HL-60 (cell line): ENCODE data around the gene LHX2.

Experiments
- DNase-seq, 2 experiments: peaks; one replicate each; pipeline ENCODE4 v3.0.0-alpha.2; 2010 to 2020; ENCODE audit warnings: low read depth in 1 of 2, low spot score in 1 of 2
- H3K27ac ChIP-seq: fragments of 250-450 bp; sonication (Bioruptor Pico); replicated peaks from 2 replicates; pipeline ENCODE4 v1.5.1; 2020; ENCODE audit warnings: mild to moderate bottlenecking, moderate library complexity
- H3K27me3 ChIP-seq: fragments of 250-450 bp; sonication (Bioruptor Pico); 2 replicates; pipeline ENCODE4 v1.5.1; 2021; ENCODE audit warnings: mild to moderate bottlenecking, moderate library complexity; ENCODE audit not compliant: insufficient read depth, poor library complexity, severe bottlenecking
- H3K4me3 ChIP-seq: replicated peaks from 2 replicates; pipeline ENCODE4 v1.5.1; 2011; ENCODE audit warnings: mild to moderate bottlenecking, control low read depth, low read length; ENCODE audit not compliant: insufficient read depth
- CTCF ChIP-seq: IDR thresholded peaks from one replicate; pipeline ENCODE4 v1.5.1; 2011; ENCODE audit warnings: low read length, control low read depth, inconsistent platforms; ENCODE audit not compliant: insufficient read depth
- GABPA ChIP-seq: IDR thresholded peaks from 2 replicates; pipeline ENCODE4 v1.6.1; 2012; ENCODE audit warnings: low read depth
- POLR2AphosphoS5 ChIP-seq: IDR thresholded peaks from 2 replicates; pipeline ENCODE4 v1.6.1; 2012; ENCODE audit warnings: low read depth
- SPI1 ChIP-seq: IDR thresholded peaks from 2 replicates; pipeline ENCODE4 v1.6.1; 2012; ENCODE audit warnings: low read depth, mild to moderate bottlenecking, borderline replicate concordance
- TF ChIP-seq, protein P1 (sequence below): IDR thresholded peaks from 2 replicates; pipeline ENCODE4 v1.6.1; 2012; ENCODE audit warnings: low read depth; ENCODE audit not compliant: insufficient replicate concordance

Gene LHX2

DNA sequence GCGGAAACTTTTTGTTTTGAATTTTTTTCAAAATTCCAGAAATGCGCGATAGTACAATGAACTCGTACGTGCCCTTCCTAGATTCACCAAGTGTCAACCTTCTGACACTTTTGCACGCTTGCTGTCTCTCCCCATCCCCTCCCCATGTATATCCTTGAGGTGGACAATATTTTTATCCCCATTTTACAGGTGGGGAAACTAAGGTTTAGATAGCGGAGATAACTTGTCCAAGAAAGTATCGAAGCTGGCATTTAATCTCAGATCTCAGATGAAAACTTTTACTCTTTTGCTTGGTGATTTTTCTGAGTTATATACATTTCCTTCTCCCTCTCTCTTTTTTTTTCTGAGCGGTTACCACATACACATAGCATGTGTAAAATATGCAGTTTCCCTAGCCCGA, 34.6 kb downstream of the LHX2 start:
- Histone ChIP-seq H3K4me3 (no peak overlapping the region), H3K27ac (no peak overlapping the region), H3K27me3 (peaks cover 13% of the 10 kb centered on the region)
- TF ChIP-seq, protein P1, sequence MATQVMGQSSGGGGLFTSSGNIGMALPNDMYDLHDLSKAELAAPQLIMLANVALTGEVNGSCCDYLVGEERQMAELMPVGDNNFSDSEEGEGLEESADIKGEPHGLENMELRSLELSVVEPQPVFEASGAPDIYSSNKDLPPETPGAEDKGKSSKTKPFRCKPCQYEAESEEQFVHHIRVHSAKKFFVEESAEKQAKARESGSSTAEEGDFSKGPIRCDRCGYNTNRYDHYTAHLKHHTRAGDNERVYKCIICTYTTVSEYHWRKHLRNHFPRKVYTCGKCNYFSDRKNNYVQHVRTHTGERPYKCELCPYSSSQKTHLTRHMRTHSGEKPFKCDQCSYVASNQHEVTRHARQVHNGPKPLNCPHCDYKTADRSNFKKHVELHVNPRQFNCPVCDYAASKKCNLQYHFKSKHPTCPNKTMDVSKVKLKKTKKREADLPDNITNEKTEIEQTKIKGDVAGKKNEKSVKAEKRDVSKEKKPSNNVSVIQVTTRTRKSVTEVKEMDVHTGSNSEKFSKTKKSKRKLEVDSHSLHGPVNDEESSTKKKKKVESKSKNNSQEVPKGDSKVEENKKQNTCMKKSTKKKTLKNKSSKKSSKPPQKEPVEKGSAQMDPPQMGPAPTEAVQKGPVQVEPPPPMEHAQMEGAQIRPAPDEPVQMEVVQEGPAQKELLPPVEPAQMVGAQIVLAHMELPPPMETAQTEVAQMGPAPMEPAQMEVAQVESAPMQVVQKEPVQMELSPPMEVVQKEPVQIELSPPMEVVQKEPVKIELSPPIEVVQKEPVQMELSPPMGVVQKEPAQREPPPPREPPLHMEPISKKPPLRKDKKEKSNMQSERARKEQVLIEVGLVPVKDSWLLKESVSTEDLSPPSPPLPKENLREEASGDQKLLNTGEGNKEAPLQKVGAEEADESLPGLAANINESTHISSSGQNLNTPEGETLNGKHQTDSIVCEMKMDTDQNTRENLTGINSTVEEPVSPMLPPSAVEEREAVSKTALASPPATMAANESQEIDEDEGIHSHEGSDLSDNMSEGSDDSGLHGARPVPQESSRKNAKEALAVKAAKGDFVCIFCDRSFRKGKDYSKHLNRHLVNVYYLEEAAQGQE, result no peak
- TF ChIP-seq CTCF (no peak), SPI1 (no peak), GABPA (no peak), POLR2AphosphoS5 (no peak)
- DNase-seq, result no peak

DNA sequence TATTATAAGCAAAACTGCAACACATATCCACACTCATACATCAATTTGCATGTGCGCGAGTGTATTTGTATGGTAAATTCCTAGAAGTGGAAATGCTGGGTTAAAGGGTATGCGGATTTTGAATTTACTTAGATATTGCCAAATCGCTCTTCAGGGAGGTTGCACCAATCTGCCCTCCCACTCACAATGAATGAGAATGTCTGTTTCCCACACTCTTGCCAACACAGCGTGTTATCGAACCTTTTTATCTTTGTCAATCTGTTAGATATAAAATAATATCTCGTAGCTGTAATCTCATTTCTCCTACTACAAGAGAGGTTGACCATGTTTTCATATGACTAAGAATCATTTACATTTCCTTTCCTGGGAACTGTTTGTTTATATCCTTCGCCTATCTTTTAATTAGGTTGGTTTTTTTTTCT, 35.7 kb downstream of the LHX2 start:
- TF ChIP-seq CTCF (no peak), SPI1 (no peak), GABPA (no peak), POLR2AphosphoS5 (no peak)
- TF ChIP-seq, protein P1, result no peak
- DNase-seq, result no peak
- no peak overlapping the region for H3K27ac ChIP-seq
- H3K4me3 ChIP-seq, result no peak overlapping the region
- peaks cover 13% of the 10 kb centered on the region for H3K27me3 ChIP-seq

- Histone ChIP-seq H3K27me3 (peaks cover under 1% of the 10 kb centered on the region), H3K27ac (no peak overlapping the region), H3K4me3 (no peak overlapping the region)
- DNase-seq, result no peak
- TF ChIP-seq SPI1 (no peak), CTCF (no peak), POLR2AphosphoS5 (no peak), GABPA (no peak)
- TF ChIP-seq, protein P1, result no peak
These were observed 39.4 kb downstream of the LHX2 start for GRCh38 chr9:124050955-124051354.
